MM.1S (cell line): Measurements from ENCODE around the gene P4HA3.

Experiments used
- DNase-seq: peaks from one replicate; pipeline ENCODE4 v3.0.0-alpha.2; 2015
- H2AFZ ChIP-seq: fragments of 300-600 bp; sonication (generic); 2 replicates; pipeline ENCODE4 v1.6.0; 2016; ENCODE audit warnings: antibody characterized with exemption, low read length
- H3F3A ChIP-seq: fragments of 300-600 bp; sonication (generic); 2 replicates; pipeline ENCODE4 v1.6.1; 2016; ENCODE audit warnings: mild to moderate bottlenecking, antibody characterized with exemption, low read length, moderate library complexity, mixed read lengths; ENCODE audit not compliant: insufficient read depth
- H3K27ac ChIP-seq: fragments of 300-600 bp; sonication (generic); 2 replicates; pipeline ENCODE4 v1.5.1; 2016; ENCODE audit warnings: mild to moderate bottlenecking, low read length
- H3K27me3 ChIP-seq: fragments of 300-600 bp; sonication (generic); replicated peaks from 2 replicates; pipeline ENCODE4 v1.6.0; 2016; ENCODE audit warnings: low read length; ENCODE audit not compliant: insufficient read depth
- H3K36me3 ChIP-seq: fragments of 300-600 bp; sonication (generic); replicated peaks from 2 replicates; pipeline ENCODE4 v1.6.1; 2016; ENCODE audit warnings: mild to moderate bottlenecking, low read length, mixed read lengths; ENCODE audit not compliant: insufficient read depth
- H3K4me1 ChIP-seq: fragments of 300-600 bp; sonication (generic); 2 replicates; pipeline ENCODE4 v1.6.1; 2016; ENCODE audit warnings: low read length, mixed read lengths
- H3K4me2 ChIP-seq: fragments of 300-600 bp; sonication (generic); 2 replicates; pipeline ENCODE4 v1.6.0; 2016; ENCODE audit warnings: low read depth, low read length
- H3K4me3 ChIP-seq: fragments of 300-600 bp; sonication (generic); 2 replicates; pipeline ENCODE4 v1.5.1; 2016; ENCODE audit warnings: low read length, mixed read lengths
- H3K79me2 ChIP-seq: fragments of 300-600 bp; sonication (generic); 2 replicates; pipeline ENCODE4 v1.6.1; 2016; ENCODE audit warnings: mixed run types, low read length, mixed read lengths
- H3K9ac ChIP-seq: fragments of 300-600 bp; sonication (generic); 2 replicates; pipeline ENCODE4 v1.6.1; 2016; ENCODE audit warnings: low read length, mixed read lengths
- H3K9me2 ChIP-seq: fragments of 300-600 bp; sonication (generic); replicated peaks from 2 replicates; pipeline ENCODE4 v1.6.1; 2016; ENCODE audit warnings: mild to moderate bottlenecking, low read length, mixed read lengths; ENCODE audit not compliant: insufficient read depth
- H3K9me3 ChIP-seq: fragments of 300-600 bp; sonication (generic); replicated peaks from 2 replicates; pipeline ENCODE4 v1.6.1; 2016; ENCODE audit warnings: mild to moderate bottlenecking, low read length, mixed read lengths; ENCODE audit not compliant: insufficient read depth
- H4K20me1 ChIP-seq: fragments of 300-600 bp; sonication (generic); 2 replicates; pipeline ENCODE4 v1.6.1; 2016; ENCODE audit warnings: mild to moderate bottlenecking, low read length, moderate library complexity, mixed read lengths; ENCODE audit not compliant: insufficient read depth
- EZH2 ChIP-seq: fragments of 300-600 bp; sonication (generic); optimal IDR thresholded peaks from 2 replicates; pipeline ENCODE3; 2017; ENCODE audit warnings: low read depth, mild to moderate bottlenecking, antibody characterized with exemption, low read length, mixed read lengths
- EZH2phosphoT487 ChIP-seq: fragments of 300-600 bp; sonication (generic); IDR thresholded peaks from 2 replicates; pipeline ENCODE4 v1.6.1; 2018; ENCODE audit warnings: antibody characterized with exemption, low read length
- TF ChIP-seq, protein P1 (sequence below): fragments of 300-600 bp; sonication (generic); IDR thresholded peaks from 2 replicates; pipeline ENCODE4 v1.5.1; 2016; ENCODE audit warnings: antibody characterized with exemption, low read length, mixed read lengths

The P4HA3 gene

DNA sequence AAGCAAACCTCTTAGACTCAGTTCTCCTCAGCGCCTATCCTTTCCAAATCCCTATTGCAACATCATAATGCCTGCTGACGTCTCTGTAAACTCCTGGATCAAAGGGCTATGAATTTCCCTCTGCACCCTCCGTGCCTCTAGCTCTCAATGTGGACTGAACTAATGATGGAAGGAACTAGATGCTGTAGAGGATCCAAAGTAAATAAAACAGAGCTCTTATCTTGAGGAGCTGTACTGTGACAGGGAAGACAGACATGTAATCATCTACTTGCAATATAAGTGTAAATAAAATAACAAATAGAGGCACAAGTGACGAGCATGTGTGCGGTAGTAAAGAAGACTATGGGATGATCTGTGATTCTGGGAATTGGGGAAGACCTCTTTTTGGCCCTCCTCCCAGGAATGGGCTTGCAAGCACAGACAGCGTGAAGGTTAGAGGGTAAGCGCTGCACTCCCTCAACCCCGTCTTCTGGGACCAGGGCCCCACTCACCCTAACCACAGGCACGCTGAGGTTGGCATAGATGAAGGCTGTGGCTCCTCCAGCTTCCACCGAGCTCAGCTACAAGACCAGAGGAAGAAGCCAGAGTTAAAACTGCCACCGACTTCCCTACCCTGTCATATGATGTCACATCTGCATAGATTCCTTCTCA is 42.2 kb downstream of the P4HA3 start:
- TF ChIP-seq EZH2phosphoT487 (no peak), EZH2 (no peak)
- TF ChIP-seq, protein P1, sequence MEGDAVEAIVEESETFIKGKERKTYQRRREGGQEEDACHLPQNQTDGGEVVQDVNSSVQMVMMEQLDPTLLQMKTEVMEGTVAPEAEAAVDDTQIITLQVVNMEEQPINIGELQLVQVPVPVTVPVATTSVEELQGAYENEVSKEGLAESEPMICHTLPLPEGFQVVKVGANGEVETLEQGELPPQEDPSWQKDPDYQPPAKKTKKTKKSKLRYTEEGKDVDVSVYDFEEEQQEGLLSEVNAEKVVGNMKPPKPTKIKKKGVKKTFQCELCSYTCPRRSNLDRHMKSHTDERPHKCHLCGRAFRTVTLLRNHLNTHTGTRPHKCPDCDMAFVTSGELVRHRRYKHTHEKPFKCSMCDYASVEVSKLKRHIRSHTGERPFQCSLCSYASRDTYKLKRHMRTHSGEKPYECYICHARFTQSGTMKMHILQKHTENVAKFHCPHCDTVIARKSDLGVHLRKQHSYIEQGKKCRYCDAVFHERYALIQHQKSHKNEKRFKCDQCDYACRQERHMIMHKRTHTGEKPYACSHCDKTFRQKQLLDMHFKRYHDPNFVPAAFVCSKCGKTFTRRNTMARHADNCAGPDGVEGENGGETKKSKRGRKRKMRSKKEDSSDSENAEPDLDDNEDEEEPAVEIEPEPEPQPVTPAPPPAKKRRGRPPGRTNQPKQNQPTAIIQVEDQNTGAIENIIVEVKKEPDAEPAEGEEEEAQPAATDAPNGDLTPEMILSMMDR: no peak
- no peak overlapping the region for H2AFZ ChIP-seq

DNA sequence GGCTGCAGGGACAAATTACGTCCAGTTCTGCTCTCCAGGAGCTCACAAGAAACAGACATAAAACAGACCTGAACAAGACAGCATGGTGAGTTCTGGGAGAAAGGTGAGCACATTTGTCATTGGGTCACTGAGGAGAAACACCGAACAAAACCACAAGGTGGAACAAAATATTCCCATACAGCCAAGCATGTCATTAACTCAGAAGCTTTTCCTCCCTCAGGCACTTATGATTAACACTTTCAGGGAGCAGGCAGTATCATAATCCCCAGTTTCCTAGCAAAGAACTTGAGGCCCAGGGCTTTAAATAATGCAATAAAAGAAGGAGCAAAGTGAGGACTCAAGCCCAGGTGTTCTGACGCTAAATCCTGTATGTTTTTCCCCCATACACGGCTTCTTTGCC is 43.0 kb downstream of the P4HA3 start:
- Histone ChIP-seq H3K36me3 (no peaks in the 10 kb centered on the region), H3K4me3 (no peak overlapping the region), H3F3A (no peaks in the 10 kb centered on the region), H4K20me1 (no peaks in the 10 kb centered on the region), H3K9me3 (no peaks in the 10 kb centered on the region), H3K9ac (no peak overlapping the region), H3K27me3 (no peaks in the 10 kb centered on the region), H3K4me1 (no peaks in the 10 kb centered on the region), H3K4me2 (no peak overlapping the region), H2AFZ (no peak overlapping the region), H3K9me2 (no peaks in the 10 kb centered on the region), H3K27ac (no peak overlapping the region), H3K79me2 (no peaks in the 10 kb centered on the region)
- TF ChIP-seq, protein P1: no peak
- TF ChIP-seq EZH2phosphoT487: no peak
- TF ChIP-seq EZH2: no peak
- DNase-seq: no peak

More for the DNA sequence above, 42.2 kb downstream of the P4HA3 start:
- no peaks in the 10 kb centered on the region for H3K36me3 ChIP-seq
- no peak overlapping the region for H3K9ac ChIP-seq
- no peak overlapping the region for H3K4me2 ChIP-seq
- no peaks in the 10 kb centered on the region for H3K4me1 ChIP-seq
- H3K9me3 ChIP-seq: no peaks in the 10 kb centered on the region
- H3K79me2 ChIP-seq: no peaks in the 10 kb centered on the region
- H3K4me3 ChIP-seq: no peak overlapping the region
- no peaks in the 10 kb centered on the region for H3K9me2 ChIP-seq
- H3F3A ChIP-seq: no peaks in the 10 kb centered on the region
- no peak for DNase-seq
- H4K20me1 ChIP-seq: no peaks in the 10 kb centered on the region
- H3K27ac ChIP-seq: no peak overlapping the region
- no peaks in the 10 kb centered on the region for H3K27me3 ChIP-seq

DNA sequence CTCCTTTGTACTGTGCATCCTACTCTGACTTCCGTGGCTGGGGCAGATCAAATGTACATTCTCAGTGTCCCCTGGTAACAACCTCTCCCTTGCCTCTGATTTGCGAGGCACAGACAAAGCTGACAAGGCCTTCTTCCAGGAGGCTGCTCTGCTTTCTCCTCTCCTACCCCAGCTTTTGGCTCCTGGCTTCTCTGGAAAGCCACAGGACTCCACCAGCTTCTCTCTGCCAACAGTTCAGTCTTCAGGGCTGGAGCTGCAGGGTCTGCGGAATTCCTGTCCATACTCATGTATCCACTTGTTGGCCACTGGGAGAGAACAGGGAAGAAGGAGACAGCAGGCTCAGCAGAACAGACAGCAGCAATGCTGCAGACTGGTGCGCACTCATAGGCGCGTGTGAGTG is 44.4 kb downstream of the P4HA3 start:
- Histone ChIP-seq H3F3A (no peaks in the 10 kb centered on the region), H3K27ac (no peak overlapping the region), H3K4me1 (no peaks in the 10 kb centered on the region), H3K4me3 (no peak overlapping the region), H2AFZ (no peak overlapping the region), H4K20me1 (no peaks in the 10 kb centered on the region), H3K36me3 (no peaks in the 10 kb centered on the region), H3K4me2 (no peak overlapping the region), H3K9me2 (no peaks in the 10 kb centered on the region), H3K9me3 (no peaks in the 10 kb centered on the region), H3K9ac (no peak overlapping the region), H3K79me2 (no peaks in the 10 kb centered on the region), H3K27me3 (no peaks in the 10 kb centered on the region)
- DNase-seq: no peak
- TF ChIP-seq EZH2 (no peak), EZH2phosphoT487 (no peak)
- TF ChIP-seq, protein P1: no peak
